Thyroid gland (tissue), 4 donors: ENCODE measurements around the gene STX1A. TPM values are rescaled to one million over a fixed set of nuclear protein-coding genes. Genes with fewer than 3 reads are reported as not detected.
"Not testable (repeated sequence)": the region's sequence is repeated elsewhere in the genome, so short reads cannot be mapped to it uniquely, and the experiment has no call there.

Source experiments
- DNase-seq, 2 donors: peaks; one replicate each; pipeline ENCODE4 v3.0.0-alpha.2; 2019
- H3K27ac ChIP-seq, 3 donors: fragments of 200-600 bp; sonication (generic); 1 replicate in 2 of 3; 2 replicates in 1 of 3; pipeline ENCODE4 v1.5.1; 2016 to 2019; ENCODE audit warnings: mild to moderate bottlenecking in 1 of 3, moderate library complexity in 1 of 3
- H3K27me3 ChIP-seq: fragments of 200-600 bp; sonication (generic); one replicate; pipeline ENCODE4 v1.5.1; 2019
- H3K36me3 ChIP-seq, 2 donors: fragments of 200-600 bp; sonication (generic); one replicate each; pipeline ENCODE4 v1.5.1; 2016 to 2019
- H3K4me1 ChIP-seq, 2 donors: fragments of 200-600 bp; sonication (generic); one replicate each; pipeline ENCODE4 v1.5.1; 2017 to 2019
- H3K4me3 ChIP-seq, 3 donors: fragments of 200-600 bp; sonication (generic); replicated peaks in 1 of 3; 1 replicate in 2 of 3; 2 replicates in 1 of 3; pipeline ENCODE4 v1.5.1; 2016; ENCODE audit warnings: mild to moderate bottlenecking in 1 of 3
- H3K9me3 ChIP-seq: fragments of 200-600 bp; sonication (generic); one replicate; pipeline ENCODE4 v1.5.1; 2017
- CTCF ChIP-seq, 6 experiments: fragments of 200-600 bp in 3 of 6; fragments of 450-650 bp in 3 of 6; sonication (generic) in 3 of 6; IDR thresholded peaks; one replicate each; pipeline ENCODE4 v1.5.1; 2016 to 2019; ENCODE audit warnings: antibody characterized with exemption in 6 of 6, mild to moderate bottlenecking in 2 of 6, inconsistent platforms in 1 of 6, moderate library complexity in 1 of 6
- POLR2A ChIP-seq, 2 donors: fragments of 450-650 bp; IDR thresholded peaks; one replicate each; pipeline ENCODE4 v1.6.1; 2017; ENCODE audit warnings: antibody characterized with exemption in 2 of 2, mild to moderate bottlenecking in 2 of 2, moderate library complexity in 1 of 2
- WGBS, 2 donors: methylation state at CpG; one replicate each; pipeline ENCODE4 v1.1.5; 2017; 5-methylcytosine and 5-hydroxymethylcytosine counted together
- intact Hi-C: fragments of 100-400 bp; cut with DNase I; formaldehyde crosslinking; loops from one replicate; pipeline ENCODE4 v1.15.1; 2023
- total RNA-seq, 4 donors: library from RNA; depleted of rRNA; stranded (reverse); fragments of >200 nt; gene quantifications; one replicate each; pipeline ENCODE4 v1.2.3, GENCODE V29; 2016

The STX1A gene
- total RNA-seq, 4 donors from 2014 or later, result 4.4 to 9.5 (median 7.2) TPM

GRCh38 chr7:73682745-73683055, 36.8 kb downstream of the STX1A start:
- WGBS, 2 donors, result 0 to 1% methylated on average over 6 to 28 of the region's 33 CpGs
- Histone ChIP-seq H3K4me3 (peak overlapping the region; percentile 78 to 95 (median 83)), H3K4me1 (peaks cover 39 to 49% of the 10 kb centered on the region in 2 donors), H3K36me3 (peaks cover 0 to 4% of the 10 kb centered on the region in 2 donors), H3K27ac (peak overlapping the region; percentile 62 to 84 (median 83)), H3K27me3 (no peaks in the 10 kb centered on the region), H3K9me3 (no peaks in the 10 kb centered on the region)
- intact Hi-C loops, result no loop called here
- TF ChIP-seq POLR2A (IDR thresholded peaks at IDR 0.05), result no peak
- no peak for TF ChIP-seq CTCF (IDR thresholded peaks at IDR 0.05)
- DNase-seq, result no peak

GRCh38 chr7:73681031-73681430, 38.4 kb downstream of the STX1A start:
- no peak for TF ChIP-seq POLR2A (IDR thresholded peaks at IDR 0.05)
- no peak for TF ChIP-seq CTCF (IDR thresholded peaks at IDR 0.05)
- no peaks in the 10 kb centered on the region for H3K27me3 ChIP-seq
- peak overlapping the region in 1 of 3 donors; percentile 4 for H3K4me3 ChIP-seq
- WGBS, 2 donors, result 51 to 55% methylated on average over 8 of the region's 8 CpGs
- intact Hi-C loops, result no loop called here
- DNase-seq, result peak; percentile 54 to 55
- peak overlapping the region; percentile 60 to 78 (median 76) for H3K27ac ChIP-seq
- H3K4me1 ChIP-seq, result peaks cover 39 to 49% of the 10 kb centered on the region in 2 donors
- H3K36me3 ChIP-seq, result no peaks in the 10 kb centered on the region
- no peaks in the 10 kb centered on the region for H3K9me3 ChIP-seq

- peak in 1 of 2 donors; percentile 31 for TF ChIP-seq POLR2A (IDR thresholded peaks at IDR 0.05)
- TF ChIP-seq CTCF (IDR thresholded peaks at IDR 0.05), result no peak
- WGBS, 2 donors, result 36 to 51% methylated on average over 7 of the region's 7 CpGs
- Histone ChIP-seq H3K27ac (peak overlapping the region; percentile 60 to 78 (median 76)), H3K36me3 (no peaks in the 10 kb centered on the region), H3K27me3 (no peaks in the 10 kb centered on the region), H3K4me3 (no peak overlapping the region), H3K4me1 (peaks cover 39 to 49% of the 10 kb centered on the region in 2 donors), H3K9me3 (no peaks in the 10 kb centered on the region)
- peak; percentile 66 to 73 for DNase-seq
- intact Hi-C loops, result no loop called here
Measured at GRCh38 chr7:73680501-73680900, 39.0 kb downstream of the STX1A start.

- Histone ChIP-seq H3K4me1 (peaks cover 39 to 49% of the 10 kb centered on the region in 2 donors), H3K36me3 (no peaks in the 10 kb centered on the region), H3K4me3 (no peak overlapping the region), H3K27me3 (no peaks in the 10 kb centered on the region), H3K27ac (peak overlapping the region; percentile 60 to 78 (median 76)), H3K9me3 (no peaks in the 10 kb centered on the region)
- no peak for DNase-seq
- 57 to 67% methylated on average over 2 of the region's 2 CpGs for WGBS, 2 donors
- no peak for TF ChIP-seq POLR2A (IDR thresholded peaks at IDR 0.05)
- TF ChIP-seq CTCF (IDR thresholded peaks at IDR 0.05), result no peak
- intact Hi-C loops, result loop anchor here (10.0 kb wide), 1 partner anchor 65 kb away; no protein-coding TSS in a partner anchor
Measured at GRCh38 chr7:73679709-73680108, 39.8 kb downstream of the STX1A start.

- Histone ChIP-seq H3K27me3 (no peaks in the 10 kb centered on the region), H3K27ac (peak overlapping the region; percentile 60 to 78 (median 76)), H3K9me3 (no peaks in the 10 kb centered on the region), H3K4me1 (peaks cover 34 to 43% of the 10 kb centered on the region in 2 donors), H3K4me3 (no peak overlapping the region), H3K36me3 (no peaks in the 10 kb centered on the region)
- peak; percentile 73 to 77 for DNase-seq
- 57 to 64% methylated on average over 6 of the region's 6 CpGs for WGBS, 2 donors
- intact Hi-C loops, result loop anchor here (10.0 kb wide), 1 partner anchor 64 kb away; no protein-coding TSS in a partner anchor
- TF ChIP-seq CTCF (IDR thresholded peaks at IDR 0.05) (no peak), POLR2A (IDR thresholded peaks at IDR 0.05) (peak in 1 of 2 donors; percentile 25)
Measured at GRCh38 chr7:73678862-73679261, 40.6 kb downstream of the STX1A start.

GRCh38 chr7:73676062-73676461, 43.4 kb downstream of the STX1A start:
- H3K4me1 ChIP-seq, result peaks cover 16 to 27% of the 10 kb centered on the region in 2 donors
- H3K27ac ChIP-seq, H3K36me3 ChIP-seq, H3K9me3 ChIP-seq, DNase-seq, H3K4me3 ChIP-seq, H3K27me3 ChIP-seq: not testable (repeated sequence)
- intact Hi-C loops, result loop anchor here (10.0 kb wide), 1 partner anchor 61 kb away; no protein-coding TSS in a partner anchor
- WGBS, 2 donors, result 81 to 92% methylated on average over 9 of the region's 9 CpGs
